DMS53 treated with DMSO at 0.1 percent for 48 hours (cell line): ENCODE data around the gene FKBP15.
"Not testable (repeated sequence)": the region's sequence is repeated elsewhere in the genome, so short reads cannot be mapped to it uniquely, and the experiment has no call there.

Experiments used
- DNase-seq: peaks from one replicate; lab custom pipeline; 2025; ENCODE audit not compliant: unreplicated experiment; lab: John Stamatoyannopoulos, UW

FKBP15 gene

DNA sequence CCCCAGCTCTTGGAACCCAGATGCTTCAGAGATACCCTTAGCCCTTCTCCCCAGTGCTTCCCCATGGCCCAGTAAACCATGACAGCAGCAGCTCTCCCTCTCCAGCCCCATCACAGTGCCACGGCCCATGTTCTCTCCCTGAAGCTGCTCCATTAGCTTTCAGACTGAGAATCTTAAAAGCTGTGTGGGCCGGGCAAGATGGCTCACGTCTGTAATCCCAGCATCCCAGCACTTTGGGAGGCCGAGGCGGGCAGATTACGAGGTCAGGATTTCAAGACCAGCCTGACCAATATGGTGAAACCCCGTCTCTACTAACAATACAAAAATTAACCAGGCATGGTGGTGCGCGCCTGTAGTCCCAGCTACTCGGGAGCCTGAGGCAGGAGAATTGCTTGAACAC is 71.5 kb downstream of the FKBP15 start:
- not testable (repeated sequence) for DNase-seq

DNA sequence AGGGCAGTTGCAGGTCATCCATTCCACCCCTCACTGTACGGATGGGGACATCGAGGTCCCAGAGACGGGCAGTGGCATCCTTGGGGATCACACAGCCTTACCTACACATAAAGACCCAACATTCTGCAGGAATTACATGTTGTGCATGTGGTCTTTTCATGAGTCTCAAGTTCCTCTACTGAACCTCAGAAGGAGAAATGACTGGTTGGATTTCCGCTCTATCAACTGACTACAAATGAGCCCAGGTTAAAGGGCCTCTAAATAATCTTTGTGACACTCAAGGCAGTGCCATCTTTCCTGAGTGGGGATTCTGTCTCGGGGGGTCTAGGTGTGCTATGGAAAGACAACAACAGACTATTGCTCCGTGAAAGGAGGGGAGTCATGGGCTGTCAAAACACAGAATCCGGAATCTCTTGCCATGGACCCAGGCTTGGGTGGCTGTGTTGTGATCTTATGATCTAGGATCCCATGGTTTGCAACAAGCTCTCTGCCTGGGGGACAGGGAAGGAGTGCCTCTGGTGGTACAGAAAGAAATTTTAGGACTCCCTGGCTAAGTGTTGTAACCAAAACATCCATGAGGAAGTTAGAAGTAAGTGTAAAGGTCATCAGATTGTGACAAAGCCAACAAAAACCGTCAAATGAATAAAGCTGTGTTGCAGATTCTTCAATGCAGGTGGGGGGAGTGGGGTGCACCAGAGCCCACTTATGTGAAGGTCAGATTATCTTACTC is 72.1 kb downstream of the FKBP15 start:
- no peak for DNase-seq

DNA sequence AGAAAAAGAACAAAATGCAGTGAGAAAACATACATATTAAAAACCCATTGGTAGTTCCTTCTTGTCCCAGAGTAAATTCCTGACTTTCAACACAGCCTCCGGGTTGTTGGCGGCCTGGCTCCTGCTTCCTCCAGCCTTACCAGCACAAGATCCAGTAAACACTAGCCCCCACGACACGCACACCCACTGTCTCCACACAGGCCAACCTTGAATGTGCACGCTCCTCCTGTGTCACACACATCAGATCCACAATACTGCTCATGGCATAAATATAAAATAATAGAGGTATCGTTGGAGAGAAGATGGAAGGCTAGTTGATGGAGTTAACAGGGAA is 72.7 kb downstream of the FKBP15 start:
- no peak for DNase-seq

DNA sequence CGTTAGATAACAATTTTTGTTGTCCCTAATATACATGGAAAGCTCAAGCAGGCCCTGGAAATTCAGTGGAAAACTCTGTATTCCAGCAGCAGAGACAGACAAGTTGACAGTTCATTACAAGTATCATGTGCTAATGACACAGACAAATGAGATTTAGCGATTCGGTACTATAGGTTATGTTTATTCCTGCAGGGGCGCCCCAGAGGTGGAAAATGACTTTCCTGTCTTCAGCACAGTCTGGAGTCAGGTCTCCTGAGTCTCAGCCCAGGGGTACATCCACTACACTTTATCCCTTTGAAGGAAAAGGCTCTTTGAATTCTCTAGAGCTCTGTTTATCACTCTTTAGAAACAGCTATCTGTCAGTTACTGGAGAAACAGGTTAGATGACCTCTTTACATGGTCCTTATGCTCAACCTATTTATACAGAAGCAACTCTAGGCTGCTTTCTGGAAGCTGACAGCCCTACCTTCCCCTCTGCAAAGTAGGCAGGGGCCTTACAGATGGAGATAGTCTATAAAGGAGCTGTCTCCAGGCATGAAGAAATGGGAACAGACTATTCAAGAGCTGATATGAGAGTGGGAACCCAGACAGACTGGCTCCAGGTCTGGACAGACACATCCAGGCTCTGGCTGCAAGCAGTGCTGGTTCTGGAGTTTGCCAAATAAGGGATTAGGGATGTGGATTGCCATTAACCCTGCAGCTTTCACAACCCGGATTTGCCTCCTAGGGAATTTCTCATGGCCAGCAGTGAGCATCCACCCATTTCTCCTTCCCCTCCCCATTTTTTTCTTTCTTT is 77.4 kb downstream of the FKBP15 start:
- no peak for DNase-seq

DNA sequence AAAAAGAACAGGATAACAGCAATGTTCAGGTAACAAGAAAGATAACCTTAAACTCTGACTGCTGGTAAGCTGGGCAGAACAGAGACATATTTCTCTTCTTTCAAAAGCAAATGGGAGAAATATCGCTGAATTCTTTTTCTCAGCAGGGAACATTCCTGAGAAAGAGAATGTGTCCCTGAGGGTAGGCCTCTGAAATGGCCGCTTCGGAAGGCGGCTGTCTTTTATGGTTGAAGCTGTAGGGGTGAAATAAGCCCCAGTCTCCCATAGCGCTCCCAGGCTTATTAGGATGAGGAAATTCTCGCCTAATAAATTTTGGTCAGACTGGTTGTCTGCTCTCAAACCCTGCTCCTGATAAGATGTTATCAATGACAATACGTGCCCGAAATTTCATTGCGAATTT is 80.2 kb downstream of the FKBP15 start:
- not testable (repeated sequence) for DNase-seq

DNA sequence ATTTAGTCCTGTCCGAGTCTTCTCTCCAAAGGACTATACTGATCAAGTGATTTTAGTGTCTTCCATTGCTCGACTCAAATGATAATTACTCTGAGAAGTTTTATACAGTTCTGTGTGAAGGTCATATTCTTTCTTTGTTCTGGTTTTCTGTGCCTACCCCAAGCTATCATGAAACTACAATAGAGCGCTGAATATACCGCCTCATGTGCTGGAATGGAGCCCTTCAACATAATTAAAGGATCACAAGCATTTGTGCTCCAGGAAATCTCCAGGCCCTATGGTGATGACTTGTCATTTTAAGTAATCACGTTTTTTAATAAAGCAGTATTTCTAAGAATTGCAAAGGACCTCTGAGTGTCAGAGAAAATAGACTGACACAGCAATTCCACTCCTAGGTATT is 81.1 kb downstream of the FKBP15 start:
- no peak for DNase-seq

DNA sequence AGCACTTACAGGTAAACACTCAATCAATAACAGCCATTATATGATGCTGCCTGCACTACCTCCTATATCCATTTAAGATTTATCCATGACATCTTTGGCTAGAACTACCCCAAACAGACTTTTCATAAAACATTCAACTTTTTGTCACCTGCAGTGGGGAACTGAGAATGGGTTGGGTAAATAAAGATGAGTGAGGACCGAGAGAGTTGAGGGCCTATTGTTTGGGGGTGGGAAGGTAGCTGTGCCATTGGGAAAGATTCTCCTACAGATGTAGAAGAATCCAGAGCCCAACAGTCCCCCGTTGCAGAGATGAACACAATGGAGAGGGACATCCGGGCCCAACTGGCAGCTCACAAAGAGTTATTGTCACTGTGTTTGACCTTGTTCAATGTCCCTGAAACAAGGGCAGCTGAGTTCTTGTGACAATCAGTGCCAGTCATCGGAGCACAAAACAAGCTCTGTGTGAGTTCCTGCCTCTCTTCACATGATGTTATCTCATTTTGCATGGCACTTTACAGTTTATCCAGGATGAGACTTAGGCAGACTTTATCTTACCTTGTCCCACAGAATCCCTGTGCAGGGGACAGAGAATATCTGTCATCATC is 81.8 kb downstream of the FKBP15 start:
- DNase-seq = no peak

DNA sequence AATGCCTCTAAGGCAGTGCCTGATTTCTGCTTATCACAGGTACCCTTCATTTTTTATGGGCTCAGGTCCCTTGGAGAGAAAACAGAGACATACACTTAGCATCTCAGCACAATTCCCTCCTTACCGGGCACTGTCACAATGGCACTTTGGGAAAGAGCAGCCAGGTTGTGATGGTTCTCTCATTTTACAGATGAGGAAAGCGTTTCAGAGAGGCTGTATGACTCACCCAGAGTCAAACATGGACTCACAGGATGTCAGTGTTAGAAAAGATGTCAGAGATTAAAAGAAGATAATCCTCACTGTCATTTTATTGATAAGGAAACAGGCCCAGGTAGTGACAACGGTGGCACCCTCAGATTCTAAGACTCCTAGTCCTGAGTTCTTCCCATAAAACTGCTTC is 82.3 kb downstream of the FKBP15 start:
- DNase-seq = no peak

DNA sequence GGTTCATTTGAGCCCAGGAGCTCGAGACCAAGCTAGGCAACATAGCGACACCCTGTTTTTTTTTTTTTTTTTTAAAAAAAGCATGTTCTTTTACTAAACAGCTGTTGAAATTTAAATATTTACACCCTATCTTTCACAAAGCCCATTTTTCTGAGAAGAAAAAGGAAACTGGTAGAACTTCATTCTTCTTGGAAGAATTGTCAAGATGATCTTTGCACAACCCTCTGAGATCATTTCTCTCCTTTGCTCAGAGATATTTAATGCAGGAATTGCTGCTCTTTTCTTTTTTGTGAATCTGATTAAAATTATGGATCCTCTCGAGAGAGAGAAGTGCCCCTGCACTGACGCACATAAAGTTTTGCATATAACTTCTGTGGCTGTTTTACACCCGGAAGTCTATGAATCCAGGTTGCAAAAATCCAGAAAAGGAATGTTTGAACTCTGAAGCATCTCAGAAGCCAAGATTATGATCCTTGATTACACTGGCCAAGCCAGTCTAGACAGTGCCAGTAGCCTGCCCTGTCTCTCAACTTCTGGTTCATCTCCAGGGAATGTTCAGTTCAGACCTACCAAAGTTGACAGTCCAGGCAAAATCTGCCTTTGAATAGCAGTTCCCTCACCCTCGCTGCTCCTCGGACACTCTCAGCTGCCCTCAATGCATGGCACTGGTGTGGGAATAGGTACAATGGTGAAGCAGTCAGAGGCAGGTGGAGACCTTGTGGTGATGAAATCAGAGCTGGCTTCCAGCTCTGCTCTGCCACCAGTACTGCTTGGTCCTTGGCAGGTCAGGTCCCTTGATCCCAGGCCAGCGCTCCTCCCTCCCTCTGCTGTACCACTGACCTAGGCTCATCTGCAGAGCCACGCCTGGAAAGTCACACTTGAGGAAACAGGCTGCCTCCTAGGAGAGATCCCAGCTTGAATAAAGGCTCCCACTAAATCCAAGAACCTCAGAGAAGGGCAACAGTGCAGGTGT is 83.6 kb downstream of the FKBP15 start:
- DNase-seq = no peak

DNA sequence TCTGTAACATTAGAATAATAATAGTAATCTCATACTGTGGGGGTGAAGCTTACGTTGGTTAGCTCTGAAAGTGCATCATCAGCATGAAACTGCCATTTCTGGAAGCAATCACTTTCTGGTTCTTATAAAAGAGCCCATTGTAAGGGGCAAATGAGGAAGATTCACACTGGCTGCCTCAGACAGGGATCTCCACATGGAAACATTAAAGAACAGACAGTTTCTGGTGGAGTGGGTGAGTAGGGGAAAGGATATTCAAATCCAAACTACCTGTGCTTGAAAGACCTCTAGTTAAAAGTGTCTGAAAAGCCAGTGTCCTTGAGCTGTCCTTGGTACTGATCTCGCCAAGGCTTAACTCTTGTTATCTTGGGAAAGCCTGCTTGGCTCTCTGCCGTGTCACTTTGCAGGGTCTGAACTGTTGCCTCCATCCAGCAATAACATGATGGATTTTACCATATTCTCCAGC is 89.4 kb downstream of the FKBP15 start:
- no peak for DNase-seq

DNA sequence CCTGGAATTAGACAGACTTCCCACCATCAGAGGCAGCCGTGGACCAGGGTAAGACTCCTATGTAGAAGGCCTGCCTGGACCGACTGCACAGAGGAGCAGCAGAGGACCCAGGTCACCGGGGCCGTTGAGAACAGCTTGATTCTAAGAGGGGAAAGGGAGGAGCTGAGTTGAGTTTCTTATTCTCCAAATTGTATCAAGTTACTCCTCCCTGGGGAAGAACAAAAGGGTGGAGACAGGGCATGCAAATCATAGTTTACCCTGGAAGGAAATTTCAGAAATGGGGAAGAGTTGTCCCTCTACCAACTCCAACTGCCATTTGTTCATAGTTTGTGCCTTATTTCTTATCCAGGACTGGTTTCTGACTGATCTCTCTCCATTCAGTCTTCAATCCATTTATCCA is 91.2 kb downstream of the FKBP15 start:
- no peak for DNase-seq

DNA sequence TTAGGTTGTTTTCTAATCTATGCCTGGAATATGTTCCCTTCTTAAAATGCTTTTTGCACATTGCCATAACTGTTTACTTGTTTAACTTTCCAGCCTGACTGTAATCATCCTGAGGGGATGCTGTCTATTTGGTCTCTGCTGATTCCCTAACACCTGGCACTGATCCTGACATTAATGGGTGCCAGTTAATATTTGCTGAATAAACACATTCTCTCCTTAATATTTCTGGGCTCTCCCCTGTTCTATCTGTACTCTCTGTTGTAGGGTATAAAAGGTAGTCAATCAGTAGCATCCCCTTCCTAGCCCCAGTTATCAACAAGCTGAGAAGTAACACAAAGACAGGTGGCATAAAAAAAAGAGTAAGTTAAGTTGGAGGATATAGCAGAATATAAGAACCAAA is 91.6 kb downstream of the FKBP15 start:
- DNase-seq = no peak

DNA sequence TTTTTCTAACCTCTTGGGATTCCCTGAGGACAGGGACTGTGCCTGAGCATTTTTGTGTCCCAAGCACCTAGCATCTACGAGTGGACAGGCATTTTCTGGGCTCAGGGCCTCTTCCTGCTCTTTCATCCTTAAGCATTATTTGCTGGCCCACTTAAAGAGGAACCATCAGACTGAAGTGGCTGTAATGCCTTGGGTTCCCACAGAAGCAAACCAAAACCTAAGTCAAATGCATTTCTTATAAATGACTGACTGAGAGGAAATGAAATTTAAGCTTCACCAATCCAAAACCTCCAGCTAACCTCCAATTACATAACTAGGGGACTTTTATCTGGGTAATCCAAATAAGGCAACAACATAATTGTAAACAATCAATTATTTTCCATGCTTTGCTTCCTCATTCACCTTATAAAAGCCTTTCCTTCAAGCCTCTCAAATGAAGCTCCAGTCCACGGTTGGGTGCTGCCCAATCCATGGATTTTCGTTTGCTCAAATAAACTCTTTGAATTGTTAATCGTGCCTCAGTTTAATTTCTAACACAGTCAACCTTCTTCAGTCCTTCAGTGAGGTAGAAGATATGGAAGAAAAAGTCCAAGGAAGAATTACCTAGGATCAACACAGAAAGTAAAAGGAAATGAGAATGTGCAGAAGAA is 95.6 kb downstream of the FKBP15 start:
- no peak for DNase-seq

DNA sequence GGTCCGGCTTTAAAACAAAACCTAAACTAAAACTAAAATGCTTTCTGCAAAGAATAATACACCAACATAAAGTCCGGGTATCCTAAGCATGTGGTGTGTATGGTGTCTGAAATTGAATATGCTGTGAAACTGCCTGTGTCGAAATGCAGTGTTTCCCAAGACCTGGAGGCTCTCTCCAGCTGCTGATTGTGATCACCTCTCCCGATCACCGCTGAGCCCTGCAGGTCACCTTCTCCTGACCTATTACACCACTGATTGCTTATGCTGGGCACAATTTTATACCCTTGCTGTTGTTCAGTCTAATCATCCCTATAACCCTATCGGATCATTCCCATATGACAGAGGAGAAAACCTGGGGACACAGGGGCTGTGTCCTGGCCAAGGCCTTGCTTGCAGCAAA is 102.2 kb downstream of the FKBP15 start:
- DNase-seq = not testable (repeated sequence)
